Measurements from ENCODE around the gene CSNK2A3.

- TF ChIP-seq ETV6 (CRISPR knock-in tag; IDR thresholded peaks at IDR 0.05) (no peak), FOXJ3 (CRISPR knock-in tag; IDR thresholded peaks at IDR 0.05; ENCODE audit: borderline replicate concordance) (no peak), ATF1 (CRISPR knock-in tag; IDR thresholded peaks at IDR 0.05) (no peak), MAX (CRISPR knock-in tag; IDR thresholded peaks at IDR 0.05) (no peak), ZBTB21 (CRISPR knock-in tag; IDR thresholded peaks at IDR 0.05; ENCODE audit: borderline replicate concordance) (no peak), CREB1 (CRISPR knock-in tag; IDR thresholded peaks at IDR 0.05) (no peak), CTCF (IDR thresholded peaks at IDR 0.05) (no peak), ZMAT4 (CRISPR knock-in tag; IDR thresholded peaks at IDR 0.05) (no peak)
These were observed 8.0 kb downstream of the CSNK2A3 start for GRCh38 chr11:11345099-11345498.
